Ovary (tissue), 3 donors: ENCODE data around the gene TMCO4.

ENCODE experiments used
- CTCF ChIP-seq, 3 donors: fragments of 450-650 bp in 2 of 3; fragments of 200-600 bp in 1 of 3; IDR thresholded peaks; one replicate each; pipeline versions ENCODE4 v1.5.1 to v1.8.0; 2016 to 2022; ENCODE audit warnings: antibody characterized with exemption in 3 of 3, mild to moderate bottlenecking in 1 of 3
- EP300 ChIP-seq: sonication (generic); formaldehyde crosslinking; IDR thresholded peaks from one replicate; pipeline ENCODE4 v1.6.1; 2017; ENCODE audit warnings: antibody characterized with exemption
- POLR2A ChIP-seq: fragments of 450-650 bp; IDR thresholded peaks from one replicate; pipeline ENCODE4 v1.6.1; 2017; ENCODE audit warnings: antibody characterized with exemption, mild to moderate bottlenecking, moderate library complexity
- donor health status: DM: no; HTN: no; CAD: no.

GRCh38 chr1:19709260-19709793 lies 90.4 kb downstream of the TMCO4 start:
- TF ChIP-seq CTCF (IDR thresholded peaks at IDR 0.05): no peak
- TF ChIP-seq EP300: no peak
- no peak for TF ChIP-seq POLR2A
